Activated CD4-positive, alpha-beta T cell treated with anti-CD3 and anti-CD28 coated beads, Interleukin-2, amount 50 U/mL, for 1 hour (primary cell): ENCODE measurements around the gene TNFRSF8.

Source experiments
- DNase-seq: peaks from one replicate; pipeline ENCODE4 v3.0.0-alpha.2; 2020

TNFRSF8 gene

GRCh38 chr1:12178511-12178910, 115.4 kb downstream of the TNFRSF8 start:
- no peak for DNase-seq

- peak; percentile 88 for DNase-seq
These were observed 116.0 kb downstream of the TNFRSF8 start for GRCh38 chr1:12179111-12179519.

- DNase-seq, result no peak
These were observed 116.6 kb downstream of the TNFRSF8 start for GRCh38 chr1:12179676-12180075.

- no peak for DNase-seq
These were observed 117.2 kb downstream of the TNFRSF8 start for GRCh38 chr1:12180315-12180714.

- DNase-seq, result no peak
These were observed 117.8 kb downstream of the TNFRSF8 start for GRCh38 chr1:12180903-12181302.

- DNase-seq, result no peak
These were observed 118.5 kb downstream of the TNFRSF8 start for GRCh38 chr1:12181568-12181967.

- no peak for DNase-seq
These were observed 119.4 kb downstream of the TNFRSF8 start for GRCh38 chr1:12182410-12182984.

- DNase-seq, result no peak
These were observed 120.1 kb downstream of the TNFRSF8 start for GRCh38 chr1:12183095-12183794.

GRCh38 chr1:12184008-12184681, 121.0 kb downstream of the TNFRSF8 start:
- no peak for DNase-seq

GRCh38 chr1:12185036-12185917, 122.2 kb downstream of the TNFRSF8 start:
- no peak for DNase-seq

GRCh38 chr1:12185918-12186678, 123.0 kb downstream of the TNFRSF8 start:
- no peak for DNase-seq

GRCh38 chr1:12186679-12186985, 123.5 kb downstream of the TNFRSF8 start:
- no peak for DNase-seq

- DNase-seq, result no peak
These were observed 125.0 kb downstream of the TNFRSF8 start for GRCh38 chr1:12188115-12188514.

GRCh38 chr1:12188657-12189327, 125.7 kb downstream of the TNFRSF8 start:
- DNase-seq, result no peak

- no peak for DNase-seq
These were observed 126.2 kb downstream of the TNFRSF8 start for GRCh38 chr1:12189328-12189682.

- DNase-seq, result no peak
These were observed 128.3 kb downstream of the TNFRSF8 start for GRCh38 chr1:12191242-12192032.
